Measurements from ENCODE around the gene NEK10.

Gene NEK10

DNA sequence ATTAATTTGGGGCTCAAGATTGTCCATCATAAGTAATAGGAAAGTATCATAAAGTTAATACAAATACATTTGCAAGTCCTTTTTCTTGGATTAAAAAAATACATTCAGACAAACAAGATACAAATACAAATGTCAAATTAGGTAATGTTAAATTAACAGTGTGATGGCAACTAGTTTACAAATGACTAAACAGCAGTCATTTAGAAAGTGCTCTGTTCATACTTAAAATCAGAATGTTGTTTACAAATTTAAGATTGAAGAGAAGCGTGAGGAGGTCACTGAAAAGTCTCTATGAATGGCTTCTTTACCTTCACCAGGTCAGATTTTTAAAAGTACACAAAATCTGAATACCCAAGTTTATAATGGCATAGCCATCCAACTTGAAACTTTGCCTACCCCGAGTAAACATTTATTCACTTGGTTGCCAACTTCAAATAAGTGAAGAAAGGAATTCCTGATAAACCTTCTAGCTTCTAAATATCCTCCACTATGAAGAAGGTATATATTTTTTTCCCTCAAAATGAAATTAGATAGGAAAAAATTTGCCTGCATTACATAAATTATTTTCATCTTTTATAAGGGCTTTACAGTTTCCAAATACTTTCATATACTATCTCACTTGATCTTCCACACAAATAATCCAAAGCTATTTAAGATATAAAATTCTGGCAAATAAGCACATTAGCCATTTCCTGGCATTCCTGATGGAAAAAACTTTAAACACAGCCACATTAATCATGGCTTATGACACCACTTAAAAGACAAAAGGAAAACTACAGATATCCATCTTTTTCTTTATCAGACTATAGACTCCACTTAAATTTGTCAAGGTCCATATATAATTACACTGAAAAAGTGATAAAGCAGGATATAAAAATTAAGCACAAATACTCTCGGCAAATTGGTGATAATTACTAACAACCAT is 11.5 kb upstream of the NEK10 start:
- H3K9ac ChIP-seq (ENCODE audit: low read depth in 1 of 2, low read length in 2 of 2): no peak overlapping the region
- no peak overlapping the region for H3K27ac ChIP-seq (ENCODE audit: low read depth, low read length)
- no peaks in the 10 kb centered on the region for H3K9me3 ChIP-seq (ENCODE audit: control insufficient read depth in 1 of 2, low read length in 2 of 2)
- H3K4me3 ChIP-seq (ENCODE audit: low read depth in 1 of 2, low read length in 2 of 2): no peak overlapping the region
- no peaks in the 10 kb centered on the region for H3K27me3 ChIP-seq (ENCODE audit: control insufficient read depth in 1 of 2, insufficient read depth in 2 of 2, low read length in 2 of 2)
- no peaks in the 10 kb centered on the region for H3K4me1 ChIP-seq (ENCODE audit: control insufficient read depth in 1 of 2, insufficient read depth in 2 of 2, low read length in 2 of 2)
- peaks cover 13 to 52% of the 10 kb centered on the region in 2 donors for H3K36me3 ChIP-seq (ENCODE audit: control insufficient read depth in 1 of 2, insufficient read depth in 2 of 2, low read length in 2 of 2)

DNA sequence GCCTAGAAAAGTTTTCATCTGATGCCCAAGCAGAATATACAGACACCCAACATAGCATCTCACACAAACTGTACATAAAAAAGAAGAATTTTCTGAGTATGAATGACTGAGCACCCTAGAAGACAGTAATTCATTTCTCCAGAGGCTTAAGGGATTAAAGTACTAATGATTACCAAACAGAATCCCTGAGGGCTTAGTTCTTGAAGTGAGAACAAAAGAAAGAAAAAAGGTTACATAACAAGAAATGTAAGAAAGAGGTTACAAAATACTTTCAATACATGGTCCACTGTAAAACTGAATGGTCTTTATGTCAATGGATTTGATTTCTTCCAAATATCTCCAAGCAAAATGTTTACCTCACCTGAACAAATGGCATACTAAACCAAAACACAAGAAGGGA is 9.1 kb upstream of the NEK10 start:
- H3K4me3 ChIP-seq (ENCODE audit: low read depth in 1 of 2, low read length in 2 of 2): no peak overlapping the region
- H3K27ac ChIP-seq (ENCODE audit: low read depth, low read length): no peak overlapping the region
- H3K27me3 ChIP-seq (ENCODE audit: control insufficient read depth in 1 of 2, insufficient read depth in 2 of 2, low read length in 2 of 2): no peaks in the 10 kb centered on the region
- H3K9ac ChIP-seq (ENCODE audit: low read depth in 1 of 2, low read length in 2 of 2): no peak overlapping the region
- peaks cover 8 to 34% of the 10 kb centered on the region in 2 donors for H3K36me3 ChIP-seq (ENCODE audit: control insufficient read depth in 1 of 2, insufficient read depth in 2 of 2, low read length in 2 of 2)
- no peaks in the 10 kb centered on the region for H3K4me1 ChIP-seq (ENCODE audit: control insufficient read depth in 1 of 2, insufficient read depth in 2 of 2, low read length in 2 of 2)
- no peaks in the 10 kb centered on the region for H3K9me3 ChIP-seq (ENCODE audit: control insufficient read depth in 1 of 2, low read length in 2 of 2)

DNA sequence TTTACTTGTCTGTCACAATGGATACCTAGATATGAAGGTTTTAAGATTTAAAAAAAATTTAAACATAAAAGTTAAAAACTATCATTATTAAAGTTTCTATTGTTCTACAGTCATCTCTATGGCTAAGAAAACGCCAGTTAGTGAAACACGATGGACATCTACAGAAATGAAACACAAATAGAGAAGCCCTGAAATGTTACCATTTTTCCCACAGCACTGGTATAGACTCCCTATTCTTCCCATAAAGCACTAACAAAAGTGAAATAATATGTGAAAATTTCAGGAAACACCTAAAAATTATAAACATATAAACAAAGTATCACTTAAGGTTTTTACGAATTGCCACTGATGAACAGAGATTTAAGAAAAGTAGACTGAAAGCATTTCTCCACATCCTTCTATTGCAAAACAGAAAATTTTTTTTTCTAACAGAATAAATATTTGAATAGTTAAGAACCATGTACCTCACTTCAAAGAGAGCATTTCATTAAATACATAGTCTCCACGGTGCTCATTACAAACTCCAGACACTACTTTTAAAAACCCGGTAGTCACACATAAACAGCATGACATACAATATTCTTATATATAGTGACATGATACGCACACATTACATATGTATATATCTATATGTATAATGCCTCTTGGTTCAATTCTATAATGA is 7.1 kb upstream of the NEK10 start:
- Histone ChIP-seq H3K27ac (ENCODE audit: low read depth, low read length) (no peak overlapping the region), H3K4me1 (ENCODE audit: control insufficient read depth in 1 of 2, insufficient read depth in 2 of 2, low read length in 2 of 2) (no peaks in the 10 kb centered on the region), H3K36me3 (ENCODE audit: control insufficient read depth in 1 of 2, insufficient read depth in 2 of 2, low read length in 2 of 2) (peaks cover 0 to 15% of the 10 kb centered on the region in 2 donors), H3K27me3 (ENCODE audit: control insufficient read depth in 1 of 2, insufficient read depth in 2 of 2, low read length in 2 of 2) (no peaks in the 10 kb centered on the region), H3K9me3 (ENCODE audit: control insufficient read depth in 1 of 2, low read length in 2 of 2) (no peaks in the 10 kb centered on the region), H3K4me3 (ENCODE audit: low read depth in 1 of 2, low read length in 2 of 2) (no peak overlapping the region), H3K9ac (ENCODE audit: low read depth in 1 of 2, low read length in 2 of 2) (no peak overlapping the region)

DNA sequence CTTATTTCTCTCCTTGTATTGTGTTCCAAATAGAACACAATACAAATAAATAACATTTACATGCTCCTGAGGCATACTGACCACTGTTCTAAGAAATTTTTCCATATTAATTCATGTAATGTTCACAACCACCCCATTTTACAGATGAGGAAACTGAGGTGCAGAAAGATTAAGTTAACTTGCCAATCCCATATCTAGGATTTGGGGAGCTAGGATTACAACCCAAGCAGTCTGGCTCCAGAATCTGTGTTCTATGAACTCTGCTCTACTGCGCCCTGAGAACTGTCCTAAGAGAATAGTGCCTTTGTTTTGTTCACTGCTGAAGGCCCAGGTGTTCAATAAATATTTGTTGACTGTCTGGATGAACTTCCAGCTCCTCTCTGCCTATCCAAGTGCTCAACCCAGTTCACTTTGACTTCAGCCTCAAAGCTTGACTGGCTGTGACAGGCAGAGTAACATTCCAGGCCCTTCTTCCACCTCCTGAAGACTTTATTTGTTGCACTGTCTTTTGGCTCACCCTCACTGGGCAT is 3.1 kb downstream of the NEK10 start:
- Histone ChIP-seq H3K4me1 (ENCODE audit: control insufficient read depth in 1 of 2, insufficient read depth in 2 of 2, low read length in 2 of 2) (peaks cover 4 to 7% of the 10 kb centered on the region in 2 donors), H3K9me3 (ENCODE audit: control insufficient read depth in 1 of 2, low read length in 2 of 2) (no peaks in the 10 kb centered on the region), H3K4me3 (ENCODE audit: low read depth in 1 of 2, low read length in 2 of 2) (no peak overlapping the region), H3K9ac (ENCODE audit: low read depth in 1 of 2, low read length in 2 of 2) (no peak overlapping the region), H3K27ac (ENCODE audit: low read depth, low read length) (no peak overlapping the region), H3K36me3 (ENCODE audit: control insufficient read depth in 1 of 2, insufficient read depth in 2 of 2, low read length in 2 of 2) (no peaks in the 10 kb centered on the region), H3K27me3 (ENCODE audit: control insufficient read depth in 1 of 2, insufficient read depth in 2 of 2, low read length in 2 of 2) (no peaks in the 10 kb centered on the region)

DNA sequence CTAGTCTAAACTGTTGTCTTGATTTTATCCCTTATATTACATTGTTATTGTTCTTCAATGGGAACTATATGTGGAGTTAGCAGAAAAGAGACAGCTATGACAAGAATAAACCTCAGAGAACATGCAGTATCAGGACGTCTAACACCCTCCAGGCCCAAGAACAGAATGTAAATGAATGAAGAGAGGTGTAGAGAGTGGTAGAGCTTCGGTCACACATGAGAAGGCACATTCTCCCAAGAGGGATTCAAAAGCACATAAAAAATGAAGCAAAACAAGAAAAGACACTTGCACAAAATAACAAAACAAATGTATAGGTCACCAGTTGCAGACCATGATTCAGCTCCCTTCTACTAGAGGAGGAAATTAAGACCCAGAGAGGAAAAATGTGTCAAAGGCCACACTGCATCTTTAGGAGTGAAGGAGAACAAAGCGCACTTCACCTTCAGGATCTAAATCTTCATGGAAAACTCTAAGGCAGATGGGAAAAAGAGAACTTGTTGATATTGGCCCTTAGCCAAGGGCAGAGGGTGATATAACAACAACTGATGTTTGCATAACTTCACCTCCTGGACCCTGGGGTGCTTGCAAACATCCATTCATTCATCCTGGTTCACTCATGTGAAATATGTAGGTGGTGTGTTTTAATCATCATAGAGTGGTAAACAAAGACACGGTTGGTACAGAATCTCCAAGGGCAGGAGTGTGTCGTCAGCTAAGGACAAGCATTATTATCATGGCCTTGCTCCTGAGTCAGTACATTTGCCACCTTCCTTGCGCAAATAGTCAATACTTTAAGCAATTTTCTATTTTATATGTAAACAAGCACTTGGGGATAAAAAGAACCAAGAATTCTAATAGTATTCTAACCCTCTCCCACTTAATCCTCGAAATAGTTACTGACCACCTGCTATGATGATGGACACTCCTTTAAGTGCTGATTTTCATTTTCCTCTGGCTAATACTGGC is 8.8 kb downstream of the NEK10 start:
- H3K9ac ChIP-seq (ENCODE audit: low read depth in 1 of 2, low read length in 2 of 2): no peak overlapping the region
- peaks cover 18 to 33% of the 10 kb centered on the region in 2 donors for H3K4me1 ChIP-seq (ENCODE audit: control insufficient read depth in 1 of 2, insufficient read depth in 2 of 2, low read length in 2 of 2)
- H3K27ac ChIP-seq (ENCODE audit: low read depth, low read length): no peak overlapping the region
- H3K36me3 ChIP-seq (ENCODE audit: control insufficient read depth in 1 of 2, insufficient read depth in 2 of 2, low read length in 2 of 2): no peaks in the 10 kb centered on the region
- H3K9me3 ChIP-seq (ENCODE audit: control insufficient read depth in 1 of 2, low read length in 2 of 2): no peaks in the 10 kb centered on the region
- H3K27me3 ChIP-seq (ENCODE audit: control insufficient read depth in 1 of 2, insufficient read depth in 2 of 2, low read length in 2 of 2): no peaks in the 10 kb centered on the region
- H3K4me3 ChIP-seq (ENCODE audit: low read depth in 1 of 2, low read length in 2 of 2): no peak overlapping the region

DNA sequence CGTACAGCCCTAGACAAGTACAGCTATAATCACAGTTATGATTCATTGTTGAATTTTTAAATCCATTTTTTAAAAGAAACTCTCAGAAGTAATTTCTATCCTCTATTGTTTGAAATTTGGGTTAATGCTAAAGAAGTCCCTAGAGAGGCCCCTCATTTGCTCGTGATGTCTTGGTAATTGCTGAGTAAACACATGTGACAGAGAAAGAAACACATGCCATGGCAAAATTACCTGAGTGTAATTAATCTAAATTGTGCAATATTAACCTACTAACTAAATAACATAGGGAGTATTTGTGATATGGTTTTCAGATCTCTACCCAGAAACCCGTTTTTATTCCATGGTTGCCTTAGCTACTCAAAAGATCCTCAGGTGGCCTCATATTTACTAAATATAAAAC is 10.8 kb downstream of the NEK10 start:
- H3K36me3 ChIP-seq (ENCODE audit: control insufficient read depth in 1 of 2, insufficient read depth in 2 of 2, low read length in 2 of 2): no peaks in the 10 kb centered on the region
- H3K27ac ChIP-seq (ENCODE audit: low read depth, low read length): no peak overlapping the region
- no peak overlapping the region for H3K4me3 ChIP-seq (ENCODE audit: low read depth in 1 of 2, low read length in 2 of 2)
- H3K9me3 ChIP-seq (ENCODE audit: control insufficient read depth in 1 of 2, low read length in 2 of 2): no peaks in the 10 kb centered on the region
- H3K4me1 ChIP-seq (ENCODE audit: control insufficient read depth in 1 of 2, insufficient read depth in 2 of 2, low read length in 2 of 2): peaks cover 18 to 35% of the 10 kb centered on the region in 2 donors
- no peaks in the 10 kb centered on the region for H3K27me3 ChIP-seq (ENCODE audit: control insufficient read depth in 1 of 2, insufficient read depth in 2 of 2, low read length in 2 of 2)
- H3K9ac ChIP-seq (ENCODE audit: low read depth in 1 of 2, low read length in 2 of 2): no peak overlapping the region

DNA sequence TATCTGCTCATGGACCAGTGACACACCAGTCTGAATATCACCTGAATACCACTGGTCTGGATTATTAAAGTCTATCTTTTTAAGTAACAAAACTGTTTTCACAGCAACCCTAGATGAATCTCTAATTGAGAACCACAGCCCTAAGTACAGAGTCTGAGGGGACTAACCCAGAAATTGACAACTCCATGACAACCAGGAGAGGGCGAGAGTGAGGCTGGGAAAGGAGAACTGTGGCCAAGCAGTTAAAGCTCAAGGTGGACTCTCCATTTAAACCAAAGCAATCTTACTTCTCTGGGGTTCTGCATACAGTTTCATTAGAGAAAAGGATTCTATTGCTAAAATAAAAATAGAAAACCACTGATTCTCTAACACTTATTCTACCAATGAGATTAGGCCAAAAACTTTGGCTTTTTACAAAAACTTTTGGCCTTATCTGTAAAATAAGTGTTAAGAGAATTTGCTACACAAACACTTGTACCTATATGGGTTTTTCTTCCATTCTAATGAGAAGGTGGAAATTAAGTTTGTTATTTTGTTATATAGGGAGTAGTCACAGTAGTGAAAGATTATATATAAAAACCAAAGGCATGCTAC is 11.4 kb downstream of the NEK10 start:
- Histone ChIP-seq H3K4me1 (ENCODE audit: control insufficient read depth in 1 of 2, insufficient read depth in 2 of 2, low read length in 2 of 2) (peaks cover 18 to 35% of the 10 kb centered on the region in 2 donors), H3K27me3 (ENCODE audit: control insufficient read depth in 1 of 2, insufficient read depth in 2 of 2, low read length in 2 of 2) (no peaks in the 10 kb centered on the region), H3K36me3 (ENCODE audit: control insufficient read depth in 1 of 2, insufficient read depth in 2 of 2, low read length in 2 of 2) (no peaks in the 10 kb centered on the region), H3K9me3 (ENCODE audit: control insufficient read depth in 1 of 2, low read length in 2 of 2) (no peaks in the 10 kb centered on the region), H3K9ac (ENCODE audit: low read depth in 1 of 2, low read length in 2 of 2) (no peak overlapping the region), H3K4me3 (ENCODE audit: low read depth in 1 of 2, low read length in 2 of 2) (no peak overlapping the region), H3K27ac (ENCODE audit: low read depth, low read length) (no peak overlapping the region)

DNA sequence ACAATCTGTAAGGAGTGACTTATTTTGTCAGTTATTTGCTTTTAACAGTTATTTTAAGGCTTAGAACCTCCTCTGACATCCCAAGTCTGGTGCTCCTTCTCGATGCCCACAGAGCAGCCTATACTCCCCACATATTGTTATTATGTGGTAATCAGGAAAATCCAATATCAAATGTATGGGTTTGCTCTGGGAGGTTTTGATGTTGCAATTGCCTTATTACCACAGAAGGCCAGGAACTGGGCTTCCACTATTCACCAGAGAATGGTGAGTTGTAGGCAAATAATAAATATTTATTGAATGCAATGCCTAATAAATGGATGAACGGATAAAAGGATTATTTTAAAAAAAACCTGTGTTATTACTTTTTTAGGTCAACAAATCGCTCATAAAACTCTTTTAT is 12.2 kb downstream of the NEK10 start:
- H3K9me3 ChIP-seq (ENCODE audit: control insufficient read depth in 1 of 2, low read length in 2 of 2): no peaks in the 10 kb centered on the region
- H3K9ac ChIP-seq (ENCODE audit: low read depth in 1 of 2, low read length in 2 of 2): no peak overlapping the region
- peaks cover 18 to 35% of the 10 kb centered on the region in 2 donors for H3K4me1 ChIP-seq (ENCODE audit: control insufficient read depth in 1 of 2, insufficient read depth in 2 of 2, low read length in 2 of 2)
- H3K36me3 ChIP-seq (ENCODE audit: control insufficient read depth in 1 of 2, insufficient read depth in 2 of 2, low read length in 2 of 2): no peaks in the 10 kb centered on the region
- no peak overlapping the region for H3K27ac ChIP-seq (ENCODE audit: low read depth, low read length)
- H3K4me3 ChIP-seq (ENCODE audit: low read depth in 1 of 2, low read length in 2 of 2): no peak overlapping the region
- no peaks in the 10 kb centered on the region for H3K27me3 ChIP-seq (ENCODE audit: control insufficient read depth in 1 of 2, insufficient read depth in 2 of 2, low read length in 2 of 2)

DNA sequence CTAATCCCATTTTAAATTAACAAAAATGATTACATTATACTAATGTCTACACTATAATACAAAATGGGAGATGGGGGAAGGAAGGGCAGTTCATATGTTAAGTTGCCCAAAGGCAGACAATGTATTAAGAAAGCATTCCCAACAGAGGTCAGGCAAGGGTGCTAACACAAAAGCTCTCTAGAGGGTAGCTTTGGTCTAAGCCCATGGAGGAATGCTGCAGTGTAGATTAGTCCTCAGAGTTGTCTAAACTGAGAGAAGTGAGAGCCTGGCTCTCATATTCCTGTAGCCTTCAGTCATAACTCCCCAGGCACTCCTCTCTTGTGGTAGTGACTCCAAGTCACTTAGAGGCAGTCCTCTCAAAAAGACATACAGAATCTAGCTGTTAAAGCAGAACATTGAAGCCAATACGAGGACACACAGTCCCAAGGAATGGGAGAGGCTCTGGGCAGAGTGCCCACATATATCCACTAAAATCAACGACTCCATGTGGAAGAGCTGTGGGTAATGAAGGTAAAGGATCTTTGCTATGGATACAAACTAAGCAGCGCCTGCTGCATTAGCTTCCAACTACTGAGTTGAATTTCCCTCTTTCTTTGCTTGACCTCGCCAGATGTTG is 14.5 kb downstream of the NEK10 start:
- H3K9me3 ChIP-seq (ENCODE audit: control insufficient read depth in 1 of 2, low read length in 2 of 2): no peaks in the 10 kb centered on the region
- H3K27ac ChIP-seq (ENCODE audit: low read depth, low read length): no peak overlapping the region
- H3K36me3 ChIP-seq (ENCODE audit: control insufficient read depth in 1 of 2, insufficient read depth in 2 of 2, low read length in 2 of 2): no peaks in the 10 kb centered on the region
- H3K27me3 ChIP-seq (ENCODE audit: control insufficient read depth in 1 of 2, insufficient read depth in 2 of 2, low read length in 2 of 2): no peaks in the 10 kb centered on the region
- no peak overlapping the region for H3K4me3 ChIP-seq (ENCODE audit: low read depth in 1 of 2, low read length in 2 of 2)
- H3K4me1 ChIP-seq (ENCODE audit: control insufficient read depth in 1 of 2, insufficient read depth in 2 of 2, low read length in 2 of 2): peaks cover 4 to 20% of the 10 kb centered on the region in 2 donors
- H3K9ac ChIP-seq (ENCODE audit: low read depth in 1 of 2, low read length in 2 of 2): no peak overlapping the region

Data from duodenal mucosa (tissue), 2 donors.